B cell (primary cell): ENCODE results near the gene LAMC3. TPM values are rescaled to one million over a fixed set of nuclear protein-coding genes. Genes with fewer than 3 reads are reported as not detected.

ENCODE experiments used
- ATAC-seq: fragments of 200-7000 bp; cut with Tn5 transposase; one replicate; pipeline ENCODE4 v1.10.0; 2021; ENCODE audit warnings: low read depth, mild to moderate bottlenecking, moderate number of reproducible peaks, moderate library complexity
- CTCF ChIA-PET: fragments of 350-600 bp; sonication (Branson Sonifier 250); formaldehyde crosslinking; loops from one replicate; lab custom pipeline; 2021; ENCODE audit warnings: antibody characterized with exemption, inconsistent platforms; lab: Charles Lee
- POLR2A ChIA-PET: fragments of 350-600 bp; sonication (Branson Sonifier 250); formaldehyde crosslinking; loops from one replicate; lab custom pipeline; 2021; ENCODE audit warnings: antibody characterized with exemption; lab: Charles Lee
- DNase-seq: peaks from one replicate; pipeline ENCODE4 v3.0.0; 2013
- H2AFZ ChIP-seq: 2 replicates; pipeline ENCODE4 v1.6.1; 2012; ENCODE audit warnings: mild to moderate bottlenecking, low read depth, low read length; ENCODE audit not compliant: insufficient read depth, poor library complexity, severe bottlenecking
- H3K27ac ChIP-seq, 2 donors: 1 replicate in 1 of 2; 2 replicates in 1 of 2; pipeline ENCODE4 v1.5.1; 2012 to 2013; ENCODE audit warnings: low read length in 2 of 2, mild to moderate bottlenecking in 2 of 2, moderate library complexity in 1 of 2
- H3K27me3 ChIP-seq, 4 experiments: fragments of 200-600 bp in 1 of 4; sonication (generic) in 1 of 4; replicated peaks in 1 of 4; 1 replicate in 2 of 4; 2 replicates in 2 of 4; pipeline versions ENCODE4 v1.6.1 to v1.7.0; 2013 to 2016; ENCODE audit warnings: low read length in 3 of 4, mild to moderate bottlenecking in 2 of 4, mixed read lengths in 1 of 4, moderate library complexity in 1 of 4; ENCODE audit not compliant: insufficient read depth in 4 of 4, control insufficient read depth in 3 of 4; ENCODE audit errors: control extremely low read depth in 1 of 4
- H3K36me3 ChIP-seq, 2 experiments: replicated peaks in 1 of 2; 1 replicate in 1 of 2; 2 replicates in 1 of 2; pipeline versions ENCODE4 v1.6.1 to v1.7.1; 2013; ENCODE audit warnings: low read length in 1 of 2; ENCODE audit not compliant: insufficient read depth in 2 of 2, control insufficient read depth in 1 of 2; ENCODE audit errors: control extremely low read depth in 1 of 2, extremely low read depth in 1 of 2
- H3K4me1 ChIP-seq, 2 donors: fragments of 200-600 bp in 1 of 2; sonication (generic) in 1 of 2; 1 replicate in 1 of 2; 2 replicates in 1 of 2; pipeline versions ENCODE4 v1.5.1 to v1.6.1; 2013 to 2017; ENCODE audit warnings: low read length in 2 of 2; ENCODE audit not compliant: control insufficient read depth in 2 of 2, insufficient read depth in 2 of 2
- H3K4me2 ChIP-seq: replicated peaks from 2 replicates; pipeline ENCODE3; 2012; ENCODE audit warnings: mild to moderate bottlenecking, low read depth, low read length; ENCODE audit not compliant: poor library complexity, severe bottlenecking
- H3K4me3 ChIP-seq, 5 experiments: fragments of 200-600 bp in 1 of 5; sonication (generic) in 1 of 5; 1 replicate in 3 of 5; 2 replicates in 2 of 5; pipeline versions ENCODE4 v1.5.1 to v1.7.0; 2011 to 2016; ENCODE audit warnings: low read length in 4 of 5, mild to moderate bottlenecking in 4 of 5, low read depth in 2 of 5, control low read depth in 1 of 5, moderate library complexity in 1 of 5; ENCODE audit not compliant: insufficient read depth in 1 of 5; ENCODE audit errors: control extremely low read depth in 1 of 5, extremely low read depth in 1 of 5
- H3K79me2 ChIP-seq: fragments of 200-600 bp; sonication (generic); one replicate; pipeline ENCODE4 v1.6.0; 2016; ENCODE audit warnings: low read length; ENCODE audit not compliant: control insufficient read depth, insufficient read depth
- H3K9ac ChIP-seq: fragments of 200-600 bp; sonication (generic); 2 replicates; pipeline ENCODE4 v1.6.1; 2017; ENCODE audit warnings: mild to moderate bottlenecking, low read length, moderate library complexity
- H3K9me3 ChIP-seq, 3 donors: one replicate each; pipeline versions ENCODE4 v1.6.1 to v1.7.1; 2013; ENCODE audit warnings: low read length in 2 of 3; ENCODE audit not compliant: control insufficient read depth in 2 of 3, insufficient read depth in 1 of 3; ENCODE audit errors: control extremely low read depth in 1 of 3
- H4K20me1 ChIP-seq: 2 replicates; pipeline ENCODE4 v1.6.0; 2012; ENCODE audit warnings: mild to moderate bottlenecking, low read length; ENCODE audit not compliant: insufficient read depth, control insufficient read depth, poor library complexity, severe bottlenecking
- H3K27ac Mint-ChIP-seq: one replicate; pipeline ENCODE4 v1.8.0; 2021; ENCODE audit warnings: mixed read lengths
- H3K27me3 Mint-ChIP-seq: one replicate; pipeline ENCODE4 v1.8.0; 2021; ENCODE audit warnings: mixed read lengths
- H3K4me1 Mint-ChIP-seq: one replicate; pipeline ENCODE4 v1.8.0; 2021; ENCODE audit warnings: mixed read lengths
- H3K4me3 Mint-ChIP-seq: one replicate; pipeline ENCODE4 v1.8.0; 2021; ENCODE audit warnings: mixed read lengths
- H3K9me3 Mint-ChIP-seq: one replicate; pipeline ENCODE4 v1.8.0; 2022; ENCODE audit warnings: mixed read lengths; ENCODE audit not compliant: insufficient read depth
- EZH2 ChIP-seq: IDR thresholded peaks from 2 replicates; pipeline ENCODE4 v1.6.1; 2012; ENCODE audit warnings: borderline replicate concordance, low read depth, mild to moderate bottlenecking, moderate library complexity, low read length; ENCODE audit not compliant: insufficient read depth, poor library complexity, severe bottlenecking
- WGBS: methylation state at CpG from one replicate; pipeline ENCODE4 v1.1.5; 2013; ENCODE audit warnings: missing lambda C conversion rate; ENCODE audit not compliant: insufficient coverage; 5-methylcytosine and 5-hydroxymethylcytosine counted together
- intact Hi-C: fragments of 100-400 bp; cut with micrococcal nuclease; formaldehyde crosslinking; loops from one replicate; pipeline ENCODE4 v1.10.0; 2022
- polyA plus RNA-seq: library from polyadenylated mRNA; depleted of rRNA; stranded (reverse); fragments of >200 nt; gene quantifications from 2 replicates; pipeline ENCODE4 v1.2.3, GENCODE V29; 2012
- total RNA-seq, 2 donors: library from RNA; stranded (reverse); fragments of 120-200 nt in 1 of 2; gene quantifications; 1 replicate in 1 of 2; 2 replicates in 1 of 2; pipeline versions ENCODE4 v1.2.3 to v1.2.4, GENCODE V29; 2013 to 2022
- TF ChIP-seq, protein P1 (sequence below): fragments of 200-600 bp; IDR thresholded peaks from one replicate; pipeline ENCODE4 v1.8.0; 2022; ENCODE audit warnings: antibody characterized with exemption, mild to moderate bottlenecking

Gene LAMC3
- total and polyA plus RNA-seq, 2 donors (not counting 1 experiment from before 2014, with no cell fraction given), result 0.25 to 0.45 TPM

DNA sequence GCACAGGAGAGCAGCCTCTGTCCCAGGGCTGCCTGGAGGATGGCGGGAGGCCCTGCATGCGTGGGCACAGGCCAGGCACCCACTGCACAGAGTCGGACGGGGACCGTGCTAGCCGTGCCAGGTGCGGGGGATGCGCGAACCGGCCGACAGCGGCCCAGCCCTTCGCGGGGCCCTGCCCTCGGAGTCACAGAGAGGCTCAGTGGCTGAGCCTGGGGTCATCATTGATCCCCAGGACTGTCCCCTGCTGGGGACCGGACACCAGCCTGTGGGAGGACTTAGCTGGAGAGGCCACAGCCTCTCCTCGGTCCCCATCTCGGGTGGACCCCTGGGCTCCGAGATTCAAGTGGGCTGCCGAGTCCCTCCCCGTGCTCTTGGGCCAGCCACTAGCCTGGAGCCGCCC, 19.1 kb upstream of the LAMC3 start:
- H3K4me2 ChIP-seq, result no peak overlapping the region
- Mint-ChIP-seq H3K27ac (no peak overlapping the region), H3K4me3 (no peak overlapping the region), H3K27me3 (peaks cover 6% of the 10 kb centered on the region), H3K9me3 (no peaks in the 10 kb centered on the region), H3K4me1 (no peaks in the 10 kb centered on the region)
- 96% methylated on average over 22 of the region's 22 CpGs for WGBS
- H3K27ac ChIP-seq, result no peak overlapping the region
- no peaks in the 10 kb centered on the region for H3K79me2 ChIP-seq
- POLR2A ChIA-PET, result no interaction called here
- no peaks in the 10 kb centered on the region for H3K4me1 ChIP-seq
- no peaks in the 10 kb centered on the region for H3K27me3 ChIP-seq
- H4K20me1 ChIP-seq, result no peaks in the 10 kb centered on the region
- H3K9me3 ChIP-seq, result no peaks in the 10 kb centered on the region
- H2AFZ ChIP-seq, result no peak overlapping the region
- TF ChIP-seq, protein P1, sequence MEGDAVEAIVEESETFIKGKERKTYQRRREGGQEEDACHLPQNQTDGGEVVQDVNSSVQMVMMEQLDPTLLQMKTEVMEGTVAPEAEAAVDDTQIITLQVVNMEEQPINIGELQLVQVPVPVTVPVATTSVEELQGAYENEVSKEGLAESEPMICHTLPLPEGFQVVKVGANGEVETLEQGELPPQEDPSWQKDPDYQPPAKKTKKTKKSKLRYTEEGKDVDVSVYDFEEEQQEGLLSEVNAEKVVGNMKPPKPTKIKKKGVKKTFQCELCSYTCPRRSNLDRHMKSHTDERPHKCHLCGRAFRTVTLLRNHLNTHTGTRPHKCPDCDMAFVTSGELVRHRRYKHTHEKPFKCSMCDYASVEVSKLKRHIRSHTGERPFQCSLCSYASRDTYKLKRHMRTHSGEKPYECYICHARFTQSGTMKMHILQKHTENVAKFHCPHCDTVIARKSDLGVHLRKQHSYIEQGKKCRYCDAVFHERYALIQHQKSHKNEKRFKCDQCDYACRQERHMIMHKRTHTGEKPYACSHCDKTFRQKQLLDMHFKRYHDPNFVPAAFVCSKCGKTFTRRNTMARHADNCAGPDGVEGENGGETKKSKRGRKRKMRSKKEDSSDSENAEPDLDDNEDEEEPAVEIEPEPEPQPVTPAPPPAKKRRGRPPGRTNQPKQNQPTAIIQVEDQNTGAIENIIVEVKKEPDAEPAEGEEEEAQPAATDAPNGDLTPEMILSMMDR, result no peak
- TF ChIP-seq EZH2, result no peak
- H3K36me3 ChIP-seq, result no peaks in the 10 kb centered on the region
- H3K9ac ChIP-seq, result no peak overlapping the region
- CTCF ChIA-PET, result no interaction called here
- intact Hi-C loops, result no loop called here
- no peak overlapping the region for H3K4me3 ChIP-seq
- no peak for DNase-seq
- no peak for ATAC-seq

DNA sequence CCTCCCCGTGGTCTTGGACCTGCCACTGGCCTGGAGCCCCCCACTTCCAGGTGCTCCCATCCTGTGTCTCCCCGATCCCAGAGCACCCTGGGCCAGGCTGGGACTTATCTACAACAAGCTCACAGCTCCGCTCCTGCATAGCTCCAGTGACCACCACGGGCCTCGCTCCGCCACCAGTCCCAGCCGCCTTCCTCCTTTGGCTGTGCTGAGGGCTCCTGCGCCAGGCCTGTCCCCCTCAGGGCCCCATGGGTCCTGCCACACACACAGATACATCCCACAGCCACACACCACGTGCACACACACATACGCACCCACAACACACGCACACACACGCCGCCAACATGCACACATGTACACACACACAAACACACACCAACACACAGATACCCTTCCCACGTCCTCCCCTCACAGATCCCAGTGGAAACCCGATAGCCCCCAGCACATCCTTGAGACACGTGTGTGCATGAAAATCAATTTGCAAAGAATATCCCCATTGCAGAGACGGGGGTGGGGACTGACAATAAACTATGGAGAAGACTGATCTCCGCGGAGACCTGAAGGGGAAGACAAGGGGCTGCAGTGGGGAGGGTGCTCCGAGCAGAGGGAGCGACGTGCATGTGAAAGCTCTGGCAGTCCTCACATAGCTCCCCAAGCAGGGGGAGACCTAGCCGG, 18.5 kb upstream of the LAMC3 start:
- no peak for TF ChIP-seq EZH2
- TF ChIP-seq, protein P1, result no peak
- ChIA-PET POLR2A (no interaction called here), CTCF (no interaction called here)
- H3K4me1 Mint-ChIP-seq, result no peaks in the 10 kb centered on the region
- Histone ChIP-seq H3K4me3 (no peak overlapping the region), H3K27ac (no peak overlapping the region), H3K9me3 (no peaks in the 10 kb centered on the region), H3K36me3 (no peaks in the 10 kb centered on the region), H3K4me1 (no peaks in the 10 kb centered on the region), H3K4me2 (no peak overlapping the region), H3K9ac (no peak overlapping the region), H3K27me3 (no peaks in the 10 kb centered on the region), H4K20me1 (no peaks in the 10 kb centered on the region), H2AFZ (no peak overlapping the region), H3K79me2 (no peaks in the 10 kb centered on the region)
- H3K27me3 Mint-ChIP-seq, result peaks cover 7% of the 10 kb centered on the region
- no peaks in the 10 kb centered on the region for H3K9me3 Mint-ChIP-seq
- ATAC-seq (no peak), DNase-seq (no peak)
- no peak overlapping the region for H3K4me3 Mint-ChIP-seq
- WGBS, result 75% methylated on average over 18 of the region's 23 CpGs
- H3K27ac Mint-ChIP-seq, result no peak overlapping the region
- intact Hi-C loops, result no loop called here
